GM21381 (cell line): ENCODE data around the gene MTCH1.
"Not testable (repeated sequence)": the region's sequence is repeated elsewhere in the genome, so short reads cannot be mapped to it uniquely, and the experiment has no call there.

ENCODE experiments used
- ATAC-seq: cut with Tn5 transposase; IDR thresholded peaks from one replicate; pipeline ENCODE4 v1.9.1; 2021; ENCODE audit warnings: mild to moderate bottlenecking, moderate library complexity; ENCODE audit not compliant: unreplicated experiment

The MTCH1 gene

DNA sequence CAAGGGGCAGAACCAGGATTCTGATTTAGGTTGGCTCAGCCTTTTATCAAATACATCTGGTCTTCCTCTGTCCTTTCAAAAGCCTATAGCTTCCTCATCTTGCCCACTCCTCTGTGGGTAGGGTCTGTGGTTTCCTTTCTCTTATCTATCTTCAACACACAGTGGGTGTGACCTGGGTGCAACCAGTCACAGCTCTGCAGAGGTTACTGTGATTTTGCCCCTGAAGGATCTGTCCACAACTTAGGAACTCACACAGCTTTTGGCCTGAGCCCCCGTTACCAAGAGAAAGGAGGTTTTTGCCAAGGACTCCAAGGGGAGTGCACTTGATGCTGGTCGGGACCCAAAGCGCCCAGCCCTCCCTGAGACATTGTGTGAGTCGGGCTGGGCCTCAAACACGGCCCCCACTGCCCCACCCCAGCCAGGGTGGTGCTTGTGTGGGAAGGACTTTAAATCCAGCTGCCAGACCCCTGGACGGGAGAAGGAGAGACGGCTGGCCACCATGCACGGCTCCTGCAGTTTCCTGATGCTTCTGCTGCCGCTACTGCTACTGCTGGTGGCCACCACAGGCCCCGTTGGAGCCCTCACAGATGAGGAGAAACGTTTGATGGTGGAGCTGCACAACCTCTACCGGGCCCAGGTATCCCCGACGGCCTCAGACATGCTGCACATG lies 31.6 kb downstream of the MTCH1 start, which contains the start of gene PI16:
Gene PI16 (plus strand): TSS at position 477 of the 670 bp plus-strand sequence. CDS start 23 bp downstream, at position 500.
- ATAC-seq: no peak

DNA sequence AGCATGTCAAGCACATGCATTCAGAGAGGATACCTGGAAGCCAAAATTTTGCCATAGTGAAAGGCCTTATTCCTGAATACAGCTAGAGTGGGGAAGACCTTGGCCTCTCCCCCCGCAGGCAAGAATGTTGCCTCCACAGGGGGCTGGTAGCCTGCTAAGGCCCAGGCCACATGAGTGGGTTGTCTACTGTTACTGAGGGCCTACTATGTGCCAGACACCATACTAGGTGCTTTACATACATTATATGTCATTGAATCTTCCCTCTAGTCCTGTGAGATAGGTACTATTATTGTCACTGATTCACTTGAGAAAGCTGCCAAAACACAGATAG lies 32.1 kb downstream of the MTCH1 start:
- ATAC-seq: no peak

DNA sequence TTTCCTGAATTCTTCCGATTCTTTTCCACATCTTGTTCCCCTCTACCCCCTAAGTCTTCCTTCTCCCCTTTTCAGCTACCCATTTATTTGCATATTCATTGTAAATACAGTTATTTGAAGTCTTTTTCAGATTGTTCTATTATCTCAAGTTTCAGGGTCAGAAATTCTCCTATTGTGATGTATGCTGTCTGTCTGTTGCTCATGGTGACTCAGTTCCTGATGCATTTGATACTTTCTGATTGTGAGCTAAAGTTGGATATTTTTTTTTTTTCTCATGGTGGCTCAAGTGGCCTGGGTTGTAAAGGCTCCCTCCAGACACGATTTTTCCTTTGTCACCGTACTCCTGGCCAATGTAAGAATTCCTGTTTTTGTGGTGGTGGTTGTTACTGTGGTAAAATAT lies 36.4 kb downstream of the MTCH1 start:
- ATAC-seq: no peak

DNA sequence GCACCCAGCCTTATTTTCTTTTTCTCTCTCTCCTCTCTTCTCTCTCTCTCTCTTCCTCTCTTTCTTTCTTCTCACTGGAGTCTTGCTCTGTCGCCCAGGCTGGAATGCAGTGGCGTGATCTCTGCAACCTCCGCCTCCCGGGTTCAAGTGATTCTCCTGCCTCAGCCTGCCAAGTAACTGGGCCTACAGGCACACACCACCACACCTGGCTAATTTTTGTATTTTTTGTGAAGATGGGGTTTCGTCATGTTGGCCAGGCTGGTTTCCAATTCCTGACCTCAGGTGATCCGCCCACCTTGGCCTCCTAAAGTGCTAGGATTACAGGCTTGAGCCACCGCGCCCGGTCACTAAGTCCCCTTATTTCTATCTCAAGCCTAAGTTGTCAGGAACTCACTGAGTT lies 36.9 kb downstream of the MTCH1 start:
- not testable (repeated sequence) for ATAC-seq

DNA sequence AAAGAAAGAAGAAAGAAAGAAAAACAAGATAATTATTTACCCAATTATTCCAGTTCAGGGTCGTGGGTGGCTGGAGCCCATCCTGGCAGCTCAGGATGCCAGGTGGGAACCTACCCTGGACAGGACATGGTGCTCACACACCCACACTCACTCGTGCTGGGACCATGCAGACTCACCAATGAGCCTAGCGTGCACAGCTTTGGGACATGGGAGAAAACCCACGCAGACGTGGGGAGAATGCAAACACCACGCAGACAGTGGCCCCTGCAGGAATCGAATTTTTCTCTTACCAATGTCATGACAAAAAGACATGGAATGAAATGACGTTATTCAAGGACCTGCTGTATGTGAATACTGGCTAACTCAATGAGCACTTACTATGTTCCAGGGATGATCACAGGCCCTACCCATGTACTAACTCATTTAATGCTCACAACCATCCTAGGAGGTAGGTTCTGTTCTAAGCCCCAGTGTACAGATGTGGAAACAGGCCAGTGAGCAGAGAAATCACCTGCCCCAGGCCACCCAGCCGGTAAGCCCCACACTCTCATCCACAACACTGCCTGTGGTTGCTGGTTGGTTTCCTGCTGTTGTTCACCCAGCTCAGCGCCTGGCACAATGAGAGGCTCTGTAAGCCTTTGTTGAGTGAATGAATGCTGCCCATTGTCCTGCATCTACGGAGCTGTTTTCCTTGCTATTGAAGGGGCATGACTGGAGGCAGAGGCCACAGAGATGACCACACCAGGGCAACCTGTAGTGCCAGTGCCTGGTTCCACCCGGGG lies 38.2 kb downstream of the MTCH1 start:
- ATAC-seq: no peak

DNA sequence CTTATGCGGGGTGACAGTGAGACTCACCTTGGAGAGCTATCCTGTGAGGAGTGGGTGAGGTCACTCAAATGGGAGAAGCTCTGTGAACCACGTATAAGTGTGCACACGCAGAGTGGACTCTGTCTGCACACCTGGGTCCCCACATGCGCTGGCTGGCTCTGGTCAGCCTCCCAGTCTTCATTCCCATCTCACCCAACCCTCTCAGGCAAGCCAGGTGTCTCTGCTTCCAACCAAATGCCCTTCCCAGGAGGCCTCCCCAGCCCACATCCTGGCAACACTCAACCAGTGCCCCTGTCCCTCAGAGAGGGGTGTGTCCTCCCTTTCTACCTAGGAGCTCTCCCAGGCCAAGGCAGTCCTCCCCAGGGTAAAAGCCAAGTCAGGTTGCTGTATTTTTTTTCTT lies 39.5 kb downstream of the MTCH1 start:
- no peak for ATAC-seq

DNA sequence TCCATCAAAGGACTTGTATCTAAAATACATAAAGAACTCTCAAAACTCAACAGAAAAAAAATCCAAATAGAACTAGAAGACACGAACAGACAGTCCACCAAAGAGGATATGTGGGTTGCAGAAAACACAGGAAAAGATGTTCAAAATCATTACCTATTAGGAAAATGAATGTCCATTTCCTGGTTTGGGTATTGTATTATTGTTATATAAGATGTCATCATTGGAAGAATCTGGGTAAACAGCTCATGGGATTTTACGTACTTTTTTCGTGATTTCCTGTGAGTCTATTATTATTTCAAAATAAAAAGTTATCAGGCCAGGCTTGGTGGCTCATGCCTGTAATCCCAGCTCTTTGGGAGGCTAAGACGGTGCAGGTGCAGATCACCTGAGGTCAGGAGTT lies 40.7 kb downstream of the MTCH1 start:
- no peak for ATAC-seq

DNA sequence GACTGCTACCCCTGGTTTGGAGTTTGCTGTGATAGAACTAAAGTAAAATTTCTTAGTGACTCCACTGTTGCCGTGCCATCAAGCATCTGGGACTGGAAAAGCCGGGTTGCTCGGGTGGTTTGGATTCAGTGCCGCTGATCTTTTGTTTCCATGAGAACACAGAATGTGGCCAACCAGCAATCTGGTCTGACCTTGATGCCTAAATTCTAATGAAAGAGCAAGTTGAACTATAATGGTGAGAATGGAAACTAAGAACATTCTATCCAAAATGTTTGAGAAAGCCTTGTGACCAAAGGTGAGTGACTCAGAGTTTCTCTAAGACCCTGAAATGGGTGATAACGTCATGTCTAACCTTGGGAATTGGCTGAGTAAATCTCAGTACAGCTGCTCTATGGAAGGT lies 41.3 kb downstream of the MTCH1 start:
- no peak for ATAC-seq

DNA sequence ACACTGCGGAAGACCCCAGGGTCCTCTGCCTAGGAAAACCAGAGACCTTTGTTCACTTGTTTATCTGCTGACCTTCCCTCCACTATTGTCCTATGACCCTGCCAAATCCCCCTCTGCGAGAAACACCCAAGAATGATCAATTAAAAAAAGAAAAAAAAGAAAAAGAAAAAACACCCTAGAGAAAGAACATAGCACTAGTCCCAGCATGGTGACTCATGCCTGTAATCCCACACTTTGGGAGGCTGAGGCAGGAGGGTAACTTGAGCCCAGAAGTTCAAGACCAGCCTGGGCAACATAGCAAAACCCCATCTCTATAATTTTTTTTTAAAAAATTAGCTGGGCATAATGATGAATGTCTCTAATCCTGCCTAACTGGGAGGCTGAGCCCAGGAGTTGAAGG lies 43.7 kb downstream of the MTCH1 start:
- ATAC-seq: not testable (repeated sequence)

DNA sequence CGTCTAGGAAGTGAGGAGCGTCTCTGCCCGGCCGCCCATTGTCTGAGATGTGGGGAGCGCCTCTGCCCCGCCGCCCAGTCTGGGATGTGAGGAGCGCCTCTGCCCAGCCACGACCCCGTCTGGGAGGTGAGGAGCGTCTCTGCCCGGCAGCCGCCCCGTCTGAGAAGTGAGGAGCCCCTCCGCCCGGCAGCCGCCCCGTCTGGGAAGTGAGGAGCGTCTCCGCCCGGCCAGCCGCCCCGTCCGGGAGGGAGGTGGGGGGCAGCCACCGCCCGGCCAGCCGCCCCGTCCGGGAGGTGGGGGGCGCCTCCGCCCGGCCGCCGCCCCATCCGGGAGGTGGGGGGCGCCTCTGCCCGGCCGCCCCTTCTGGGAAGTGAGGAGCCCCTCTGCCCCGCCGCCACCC lies 44.4 kb downstream of the MTCH1 start:
- ATAC-seq: not testable (repeated sequence)

DNA sequence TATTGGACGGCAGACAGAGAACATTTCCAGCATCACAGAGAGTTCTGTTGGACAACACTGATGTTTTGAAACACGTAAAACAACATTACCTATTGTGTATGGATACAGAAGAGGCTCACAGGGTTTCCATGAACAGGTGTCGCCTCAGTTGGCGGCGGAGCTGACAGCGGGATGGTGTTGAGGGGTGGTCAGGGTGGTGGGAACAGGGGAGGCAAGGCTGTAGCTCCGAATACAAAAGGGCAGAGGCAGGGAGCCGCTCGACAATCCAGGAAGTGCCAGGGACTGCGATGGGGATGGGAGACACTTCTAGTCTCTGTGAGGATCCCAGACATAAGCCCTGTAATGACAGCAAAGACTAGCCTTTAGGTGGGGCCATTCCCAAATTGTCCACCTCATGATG lies 46.0 kb downstream of the MTCH1 start:
- ATAC-seq: no peak

DNA sequence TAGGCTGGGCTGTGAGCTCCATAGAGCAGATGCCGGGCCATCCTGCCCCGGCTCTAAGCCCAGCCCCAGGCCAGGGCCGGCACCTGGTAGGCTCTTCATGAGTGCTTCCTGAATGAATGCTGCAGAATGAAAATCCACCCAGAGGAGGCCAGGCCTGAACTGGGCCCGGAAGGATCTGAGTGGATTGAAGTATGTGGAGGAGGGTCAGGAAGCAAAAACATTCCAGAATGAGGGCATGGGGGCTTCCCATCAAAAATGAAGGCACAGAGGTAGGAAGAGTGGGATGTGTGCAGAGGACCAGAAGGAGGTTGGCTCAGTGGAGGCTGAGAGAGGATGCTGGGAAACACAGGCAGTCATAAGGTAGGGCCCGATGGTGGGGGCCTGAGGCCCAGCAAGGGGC lies 47.0 kb downstream of the MTCH1 start:
- ATAC-seq: not testable (repeated sequence)

DNA sequence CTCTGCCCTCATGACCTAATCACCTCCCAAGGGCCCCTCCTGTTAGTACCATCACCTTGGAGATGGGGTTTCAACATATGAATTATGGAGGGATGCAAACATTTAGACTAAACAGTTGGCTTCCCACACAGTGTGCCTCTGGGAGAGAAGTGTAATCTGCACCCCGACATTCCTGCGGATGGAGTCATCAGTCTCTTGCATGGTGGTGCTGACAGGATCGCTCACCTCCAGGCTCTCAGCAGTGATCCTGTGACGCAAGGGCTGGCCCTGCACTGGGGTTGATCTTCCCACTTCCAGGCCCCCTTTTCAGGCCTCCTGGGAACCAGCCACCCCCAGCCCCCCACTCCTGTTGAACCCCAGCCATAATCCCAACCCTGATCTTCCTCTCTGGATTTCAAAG lies 47.5 kb downstream of the MTCH1 start:
- no peak for ATAC-seq

DNA sequence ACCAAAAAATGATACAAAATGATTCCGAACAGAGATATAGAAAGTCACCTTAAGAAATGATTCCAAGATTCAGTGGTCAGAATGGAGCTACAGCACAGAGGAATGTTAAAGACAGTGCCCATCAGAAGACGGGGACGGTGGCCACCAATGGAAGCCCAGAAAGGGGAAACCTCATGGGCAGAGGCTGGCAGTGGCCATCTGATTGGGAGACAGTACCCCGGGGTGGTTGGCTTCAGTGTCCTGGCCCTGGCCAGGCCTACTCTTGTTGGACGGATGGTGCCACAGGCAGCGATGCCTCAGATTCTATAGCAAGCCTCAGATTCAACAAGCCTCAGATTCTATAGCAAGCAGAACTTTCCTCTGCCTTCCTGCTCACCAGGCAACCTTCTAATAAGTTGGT lies 48.1 kb downstream of the MTCH1 start:
- no peak for ATAC-seq

DNA sequence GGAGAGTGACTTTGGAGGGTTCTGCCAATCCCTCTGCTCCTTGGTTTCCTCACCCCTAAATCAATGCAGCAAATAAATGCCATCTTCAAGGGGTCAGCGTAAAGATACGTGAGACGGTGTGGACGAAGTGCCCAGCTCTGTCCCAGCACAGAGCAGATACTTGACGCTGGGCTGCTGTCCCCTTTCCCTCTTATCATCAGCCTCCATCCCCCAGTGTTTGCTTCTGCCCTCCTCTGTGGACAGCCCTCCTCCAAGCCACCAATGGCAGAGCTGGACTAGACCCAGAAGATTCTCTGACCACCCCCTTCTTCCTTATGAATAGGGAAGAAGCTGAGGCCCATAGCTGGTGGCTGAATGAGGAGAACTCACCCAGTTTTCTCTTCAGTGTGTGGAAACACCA lies 49.2 kb downstream of the MTCH1 start:
- ATAC-seq: no peak

DNA sequence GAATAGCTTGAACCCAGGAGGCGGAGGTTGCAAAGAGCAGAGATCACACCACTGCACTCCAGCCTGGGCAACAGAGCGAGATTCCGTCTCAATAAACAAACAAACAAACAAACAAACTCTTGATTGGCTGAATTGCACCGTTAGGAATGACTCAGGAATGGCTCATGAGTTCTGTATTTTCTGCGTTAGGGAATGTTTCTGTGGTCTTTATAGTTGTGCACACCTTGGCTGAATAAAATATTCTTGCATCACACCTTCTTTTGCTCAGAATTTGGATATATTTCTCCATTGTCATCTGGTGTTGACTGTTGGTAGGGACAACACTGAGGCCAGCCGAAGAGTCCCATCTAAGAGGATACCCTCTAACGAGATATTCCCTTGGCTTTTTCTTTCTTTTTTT lies 51.1 kb downstream of the MTCH1 start:
- ATAC-seq: no peak

DNA sequence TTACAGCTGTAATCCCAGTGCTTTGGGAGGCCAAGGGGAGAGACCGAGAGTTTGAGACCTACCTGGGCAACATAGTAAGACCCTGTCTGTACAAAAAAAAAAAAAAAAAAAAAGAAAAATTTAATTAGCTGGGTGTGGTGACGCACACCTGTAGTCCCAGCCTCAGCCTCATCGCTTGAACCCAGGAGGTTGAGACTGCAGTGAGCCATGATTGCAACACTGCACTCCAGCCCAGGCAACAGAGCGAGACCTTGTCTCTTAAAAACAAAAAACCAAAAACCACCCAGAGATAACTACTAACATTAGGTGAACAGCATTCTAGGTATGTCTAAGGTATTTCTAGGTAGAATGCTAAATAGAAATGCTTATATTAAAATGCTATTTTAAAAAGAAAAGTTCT lies 52.5 kb downstream of the MTCH1 start:
- ATAC-seq: no peak

DNA sequence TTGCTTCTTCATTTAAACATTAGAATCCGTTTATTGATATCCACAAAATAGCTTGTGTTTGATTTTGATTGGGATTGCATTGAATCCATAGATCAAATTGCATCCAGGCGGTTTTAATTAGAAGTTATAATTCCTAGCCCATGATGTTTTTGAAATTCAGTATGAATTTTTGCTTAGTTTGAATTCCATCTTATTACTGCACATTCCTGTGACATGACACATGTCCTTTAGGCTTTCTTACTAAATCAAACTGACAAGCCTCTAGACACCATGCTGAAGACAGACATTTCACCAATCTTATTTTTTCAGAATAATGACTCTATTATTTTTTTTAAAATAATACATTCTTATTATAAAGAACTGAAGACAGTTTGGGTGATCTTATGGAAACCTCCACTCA lies 52.9 kb downstream of the MTCH1 start:
- ATAC-seq: no peak

DNA sequence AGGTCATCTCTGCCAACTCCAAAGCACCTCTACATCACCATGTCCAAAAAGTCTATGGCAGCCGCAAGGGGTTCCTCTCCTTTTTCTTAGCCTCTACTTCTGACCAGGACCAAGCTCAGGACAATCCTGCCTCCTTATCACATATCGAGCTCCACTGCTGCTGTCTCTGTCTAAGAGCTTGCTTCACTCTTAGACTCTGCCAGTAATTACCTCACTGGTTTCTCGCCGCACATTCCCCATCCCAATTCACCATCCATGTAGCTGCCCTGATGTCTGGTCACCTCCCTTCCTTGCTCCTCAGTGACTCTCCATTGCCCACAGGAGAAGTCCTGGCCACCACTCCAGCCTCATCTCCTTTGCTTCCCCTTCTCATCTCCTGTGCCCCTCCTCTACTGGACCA lies 55.5 kb downstream of the MTCH1 start:
- ATAC-seq: no peak

DNA sequence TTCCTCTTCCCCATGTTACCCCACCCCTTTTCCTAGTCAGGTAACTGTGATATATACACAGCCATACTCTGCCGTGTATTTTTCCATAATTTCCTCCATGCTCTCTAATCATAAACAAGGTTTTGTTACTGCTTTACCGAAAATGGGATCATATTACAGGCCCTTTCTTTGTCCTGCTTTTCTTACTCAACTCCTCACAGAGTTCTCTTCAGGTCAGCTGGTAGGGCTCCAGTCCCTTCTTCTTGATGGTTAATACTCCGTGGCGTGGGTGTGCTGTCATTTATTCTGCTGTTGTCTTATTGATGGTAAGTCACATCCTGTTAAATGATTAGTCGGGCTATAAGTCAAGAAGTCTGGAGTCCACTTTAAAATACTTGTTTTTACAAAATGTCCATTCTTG lies 56.4 kb downstream of the MTCH1 start:
- ATAC-seq: no peak

DNA sequence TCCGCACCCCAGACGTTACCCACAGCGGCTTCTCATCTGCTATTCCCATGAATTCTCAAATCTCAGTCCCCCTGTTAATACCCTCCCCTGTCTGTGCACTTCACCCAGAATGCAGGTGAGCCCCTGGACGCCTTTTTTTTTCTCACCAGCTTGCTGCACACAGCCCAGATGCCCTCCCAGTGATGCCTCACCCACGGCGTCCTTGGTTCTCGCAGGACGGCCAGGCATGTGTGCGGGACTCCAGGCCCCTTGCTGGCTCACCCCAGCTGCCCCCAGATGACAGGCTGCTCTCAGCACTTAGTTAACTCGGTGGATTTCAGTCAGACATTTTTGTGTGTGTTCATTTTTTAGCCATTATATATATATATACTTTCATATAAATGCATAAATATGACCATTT lies 56.8 kb downstream of the MTCH1 start:
- no peak for ATAC-seq

DNA sequence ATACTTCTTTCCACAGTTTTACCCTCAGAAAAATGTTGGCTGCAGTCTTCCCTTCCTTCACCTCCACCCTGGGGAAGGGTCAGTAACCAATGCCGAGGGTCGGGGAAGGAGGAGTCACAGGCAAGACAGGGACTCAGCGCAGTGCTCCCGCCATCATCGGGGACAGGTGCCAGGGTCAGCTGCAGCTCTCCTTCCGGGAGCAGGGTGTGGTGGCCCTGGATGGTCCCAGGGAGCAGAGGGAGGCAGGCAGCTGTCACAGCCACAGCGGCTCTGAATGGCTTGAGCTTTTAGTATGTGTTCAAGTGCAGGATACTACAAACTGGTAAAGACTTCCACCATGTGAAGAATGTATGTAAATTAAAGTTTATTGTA lies 57.5 kb downstream of the MTCH1 start:
- ATAC-seq: no peak
